Measurements from ENCODE around the gene FAM83D.

The FAM83D gene

GRCh38 chr20:38997622-38998021 lies 71.4 kb downstream of the FAM83D start:
- H3K36me3 ChIP-seq (replicated peaks; ENCODE audit: insufficient read depth, low read length) = no peaks in the 10 kb centered on the region; the same call in 1 of the 2 replicates
- no peak overlapping the region for H2AFZ ChIP-seq (ENCODE audit: low read length)
- no peak for TF ChIP-seq EZH2phosphoT487 (IDR thresholded peaks at IDR 0.05; ENCODE audit: low read length)
- no peaks in the 10 kb centered on the region for H3K27me3 ChIP-seq (replicated peaks; ENCODE audit: insufficient read depth, low read length)
- H3K9ac ChIP-seq (ENCODE audit: low read length) = no peak overlapping the region
- no peaks in the 10 kb centered on the region for H4K20me1 ChIP-seq (ENCODE audit: insufficient read depth, low read length)
- H3K4me1 ChIP-seq (ENCODE audit: low read length) = no peaks in the 10 kb centered on the region
- H3K27ac ChIP-seq (ENCODE audit: low read length) = no peak overlapping the region
- no peaks in the 10 kb centered on the region for H3F3A ChIP-seq (ENCODE audit: insufficient read depth, low read length)
- H3K4me3 ChIP-seq (ENCODE audit: low read length) = no peak overlapping the region
- H3K9me3 ChIP-seq (replicated peaks; ENCODE audit: insufficient read depth, low read length) = no peaks in the 10 kb centered on the region
- H3K79me2 ChIP-seq (ENCODE audit: low read length) = no peaks in the 10 kb centered on the region
- no peaks in the 10 kb centered on the region for H3K9me2 ChIP-seq (replicated peaks; ENCODE audit: insufficient read depth, low read length)
- no peak for DNase-seq
- no peak overlapping the region for H3K4me2 ChIP-seq (ENCODE audit: low read depth, low read length)

- Histone ChIP-seq H3K4me2 (ENCODE audit: low read depth, low read length) (no peak overlapping the region), H3K9me2 (replicated peaks; ENCODE audit: insufficient read depth, low read length) (no peaks in the 10 kb centered on the region), H3K4me3 (ENCODE audit: low read length) (no peak overlapping the region), H3K36me3 (replicated peaks; ENCODE audit: insufficient read depth, low read length) (no peaks in the 10 kb centered on the region; the same call in 1 of the 2 replicates), H3F3A (ENCODE audit: insufficient read depth, low read length) (peaks cover 1% of the 10 kb centered on the region; the same call in 1 of the 2 replicates), H3K9me3 (replicated peaks; ENCODE audit: insufficient read depth, low read length) (no peaks in the 10 kb centered on the region), H3K9ac (ENCODE audit: low read length) (no peak overlapping the region), H3K4me1 (ENCODE audit: low read length) (peaks cover under 1% of the 10 kb centered on the region), H2AFZ (ENCODE audit: low read length) (no peak overlapping the region), H3K27me3 (replicated peaks; ENCODE audit: insufficient read depth, low read length) (no peaks in the 10 kb centered on the region), H4K20me1 (ENCODE audit: insufficient read depth, low read length) (no peaks in the 10 kb centered on the region), H3K79me2 (ENCODE audit: low read length) (no peaks in the 10 kb centered on the region), H3K27ac (ENCODE audit: low read length) (no peak overlapping the region)
- no peak for TF ChIP-seq EZH2phosphoT487 (IDR thresholded peaks at IDR 0.05; ENCODE audit: low read length)
- no peak for TF ChIP-seq CTCF (IDR thresholded peaks at IDR 0.05; ENCODE audit: low read length)
- TF ChIP-seq EZH2 (optimal IDR thresholded peaks at IDR 0.05; ENCODE audit: low read depth, low read length) = no peak
- DNase-seq = no peak
These were observed 73.0 kb downstream of the FAM83D start for GRCh38 chr20:38999217-38999616.

- Histone ChIP-seq H3K27me3 (replicated peaks; ENCODE audit: insufficient read depth, low read length) (no peaks in the 10 kb centered on the region), H3K9me2 (replicated peaks; ENCODE audit: insufficient read depth, low read length) (no peaks in the 10 kb centered on the region), H2AFZ (ENCODE audit: low read length) (no peak overlapping the region), H3K36me3 (replicated peaks; ENCODE audit: insufficient read depth, low read length) (no peaks in the 10 kb centered on the region), H3K9ac (ENCODE audit: low read length) (no peak overlapping the region), H3K4me2 (ENCODE audit: low read depth, low read length) (no peak overlapping the region), H3K79me2 (ENCODE audit: low read length) (no peaks in the 10 kb centered on the region), H4K20me1 (ENCODE audit: insufficient read depth, low read length) (no peaks in the 10 kb centered on the region), H3K27ac (ENCODE audit: low read length) (no peak overlapping the region), H3K4me1 (ENCODE audit: low read length) (peaks cover 7% of the 10 kb centered on the region), H3K9me3 (replicated peaks; ENCODE audit: insufficient read depth, low read length) (no peaks in the 10 kb centered on the region), H3K4me3 (ENCODE audit: low read length) (no peak overlapping the region), H3F3A (ENCODE audit: insufficient read depth, low read length) (peaks cover 8% of the 10 kb centered on the region; the same call in 1 of the 2 replicates)
- TF ChIP-seq CTCF (IDR thresholded peaks at IDR 0.05; ENCODE audit: low read length) (no peak), EZH2 (optimal IDR thresholded peaks at IDR 0.05; ENCODE audit: low read depth, low read length) (no peak), EZH2phosphoT487 (IDR thresholded peaks at IDR 0.05; ENCODE audit: low read length) (no peak)
- no peak for DNase-seq
These were observed 74.0 kb downstream of the FAM83D start for GRCh38 chr20:38999965-39000910.
